ENCODE data around the gene PTBP3.

- TF ChIP-seq CTCF (IDR thresholded peaks at IDR 0.05) (no peak), POLR2A (IDR thresholded peaks at IDR 0.05) (no peak)
These were observed 17.0 kb downstream of the PTBP3 start for GRCh38 chr9:112316258-112316943.
